Measurements from ENCODE around the gene CLEC4G.

CLEC4G gene

GRCh38 chr19:7705387-7706187 lies 26.3 kb downstream of the CLEC4G start:
- Histone ChIP-seq H3K36me3 (ENCODE audit: control insufficient read depth, insufficient read depth, low read length) (no peaks in the 10 kb centered on the region), H3K27ac (ENCODE audit: low read depth, low read length, severe bottlenecking) (no peak overlapping the region), H3K4me3 (ENCODE audit: extremely low read depth, insufficient read depth, low read length, poor library complexity, severe bottlenecking) (no peak overlapping the region), H3K4me1 (ENCODE audit: control insufficient read depth, insufficient read depth, low read length, poor library complexity, severe bottlenecking) (no peaks in the 10 kb centered on the region), H3K9me3 (ENCODE audit: control insufficient read depth, low read length) (no peaks in the 10 kb centered on the region)
- 82 to 83% methylated on average over 11 to 16 of the region's 24 CpGs for WGBS, 2 experiments (ENCODE audit: insufficient coverage in 2 of 2)

GRCh38 chr19:7704280-7705060 lies 27.4 kb downstream of the CLEC4G start:
- no peaks in the 10 kb centered on the region for H3K4me1 ChIP-seq (ENCODE audit: control insufficient read depth, insufficient read depth, low read length, poor library complexity, severe bottlenecking)
- no peak overlapping the region for H3K27ac ChIP-seq (ENCODE audit: low read depth, low read length, severe bottlenecking)
- no peaks in the 10 kb centered on the region for H3K9me3 ChIP-seq (ENCODE audit: control insufficient read depth, low read length)
- no peaks in the 10 kb centered on the region for H3K36me3 ChIP-seq (ENCODE audit: control insufficient read depth, insufficient read depth, low read length)
- no peak overlapping the region for H3K4me3 ChIP-seq (ENCODE audit: extremely low read depth, insufficient read depth, low read length, poor library complexity, severe bottlenecking)
- 80 to 84% methylated on average over 6 of the region's 6 CpGs for WGBS, 2 experiments (ENCODE audit: insufficient coverage in 2 of 2)

GRCh38 chr19:7703332-7703731 lies 28.6 kb downstream of the CLEC4G start:
- Histone ChIP-seq H3K4me1 (ENCODE audit: control insufficient read depth, insufficient read depth, low read length, poor library complexity, severe bottlenecking) (no peaks in the 10 kb centered on the region), H3K4me3 (ENCODE audit: extremely low read depth, insufficient read depth, low read length, poor library complexity, severe bottlenecking) (no peak overlapping the region), H3K9me3 (ENCODE audit: control insufficient read depth, low read length) (no peaks in the 10 kb centered on the region), H3K27ac (ENCODE audit: low read depth, low read length, severe bottlenecking) (no peak overlapping the region), H3K36me3 (ENCODE audit: control insufficient read depth, insufficient read depth, low read length) (no peaks in the 10 kb centered on the region)
- 66 to 82% methylated on average over 5 to 8 of the region's 8 CpGs for WGBS, 2 experiments (ENCODE audit: insufficient coverage in 2 of 2)

GRCh38 chr19:7701654-7702457 lies 30.1 kb downstream of the CLEC4G start, which contains the start of gene FCER2:
TSS of gene FCER2 (minus strand) at chr19:7702131. CDS start at chr19:7699760, 2,371 bp downstream.
- H3K9me3 ChIP-seq (ENCODE audit: control insufficient read depth, low read length) = no peaks in the 10 kb centered on the region
- H3K36me3 ChIP-seq (ENCODE audit: control insufficient read depth, insufficient read depth, low read length) = no peaks in the 10 kb centered on the region
- H3K27ac ChIP-seq (ENCODE audit: low read depth, low read length, severe bottlenecking) = no peak within 1 kb of the TSS
- WGBS, 2 experiments (ENCODE audit: insufficient coverage in 2 of 2) = 64 to 68% methylated on average over 10 to 12 of the region's 20 CpGs
- H3K4me3 ChIP-seq (ENCODE audit: extremely low read depth, insufficient read depth, low read length, poor library complexity, severe bottlenecking) = no peak within 1 kb of the TSS
- no peaks in the 10 kb centered on the region for H3K4me1 ChIP-seq (ENCODE audit: control insufficient read depth, insufficient read depth, low read length, poor library complexity, severe bottlenecking)

GRCh38 chr19:7701049-7701653 lies 30.8 kb downstream of the CLEC4G start:
- 84 to 85% methylated on average over 11 to 12 of the region's 12 CpGs for WGBS, 2 experiments (ENCODE audit: insufficient coverage in 2 of 2)

GRCh38 chr19:7699417-7700401 lies 32.2 kb downstream of the CLEC4G start:
- 77 to 78% methylated on average over 8 to 10 of the region's 15 CpGs for WGBS, 2 experiments (ENCODE audit: insufficient coverage in 2 of 2)
- H3K27ac ChIP-seq (ENCODE audit: low read depth, low read length, severe bottlenecking) = no peak overlapping the region
- no peaks in the 10 kb centered on the region for H3K4me1 ChIP-seq (ENCODE audit: control insufficient read depth, insufficient read depth, low read length, poor library complexity, severe bottlenecking)
- H3K9me3 ChIP-seq (ENCODE audit: control insufficient read depth, low read length) = no peaks in the 10 kb centered on the region
- no peaks in the 10 kb centered on the region for H3K36me3 ChIP-seq (ENCODE audit: control insufficient read depth, insufficient read depth, low read length)
- H3K4me3 ChIP-seq (ENCODE audit: extremely low read depth, insufficient read depth, low read length, poor library complexity, severe bottlenecking) = no peak overlapping the region

More at GRCh38 chr19:7701049-7701653, 30.8 kb downstream of the CLEC4G start:
- Histone ChIP-seq H3K4me1 (ENCODE audit: control insufficient read depth, insufficient read depth, low read length, poor library complexity, severe bottlenecking) (no peaks in the 10 kb centered on the region), H3K4me3 (ENCODE audit: extremely low read depth, insufficient read depth, low read length, poor library complexity, severe bottlenecking) (no peak overlapping the region), H3K27ac (ENCODE audit: low read depth, low read length, severe bottlenecking) (no peak overlapping the region), H3K36me3 (ENCODE audit: control insufficient read depth, insufficient read depth, low read length) (no peaks in the 10 kb centered on the region), H3K9me3 (ENCODE audit: control insufficient read depth, low read length) (no peaks in the 10 kb centered on the region)

- Histone ChIP-seq H3K9me3 (ENCODE audit: control insufficient read depth, low read length) (no peaks in the 10 kb centered on the region), H3K4me1 (ENCODE audit: control insufficient read depth, insufficient read depth, low read length, poor library complexity, severe bottlenecking) (no peaks in the 10 kb centered on the region), H3K36me3 (ENCODE audit: control insufficient read depth, insufficient read depth, low read length) (no peaks in the 10 kb centered on the region), H3K27ac (ENCODE audit: low read depth, low read length, severe bottlenecking) (no peak overlapping the region), H3K4me3 (ENCODE audit: extremely low read depth, insufficient read depth, low read length, poor library complexity, severe bottlenecking) (no peak overlapping the region)
- 35 to 58% methylated on average over 1 to 2 of the region's 2 CpGs for WGBS, 2 experiments (ENCODE audit: insufficient coverage in 2 of 2)
Measured at GRCh38 chr19:7699003-7699402, 32.9 kb downstream of the CLEC4G start.

- Histone ChIP-seq H3K27ac (ENCODE audit: low read depth, low read length, severe bottlenecking) (no peak overlapping the region), H3K36me3 (ENCODE audit: control insufficient read depth, insufficient read depth, low read length) (no peaks in the 10 kb centered on the region), H3K9me3 (ENCODE audit: control insufficient read depth, low read length) (no peaks in the 10 kb centered on the region), H3K4me1 (ENCODE audit: control insufficient read depth, insufficient read depth, low read length, poor library complexity, severe bottlenecking) (no peaks in the 10 kb centered on the region), H3K4me3 (ENCODE audit: extremely low read depth, insufficient read depth, low read length, poor library complexity, severe bottlenecking) (no peak overlapping the region)
- WGBS, 2 experiments (ENCODE audit: insufficient coverage in 2 of 2) = 44 to 50% methylated on average over 5 to 9 of the region's 11 CpGs
Measured at GRCh38 chr19:7698583-7698982, 33.3 kb downstream of the CLEC4G start.

GRCh38 chr19:7697721-7698287 lies 34.1 kb downstream of the CLEC4G start:
- no peak overlapping the region for H3K27ac ChIP-seq (ENCODE audit: low read depth, low read length, severe bottlenecking)
- H3K4me3 ChIP-seq (ENCODE audit: extremely low read depth, insufficient read depth, low read length, poor library complexity, severe bottlenecking) = no peak overlapping the region
- 50 to 51% methylated on average over 7 of the region's 10 CpGs for WGBS, 2 experiments (ENCODE audit: insufficient coverage in 2 of 2)
- no peaks in the 10 kb centered on the region for H3K36me3 ChIP-seq (ENCODE audit: control insufficient read depth, insufficient read depth, low read length)
- H3K9me3 ChIP-seq (ENCODE audit: control insufficient read depth, low read length) = no peaks in the 10 kb centered on the region
- H3K4me1 ChIP-seq (ENCODE audit: control insufficient read depth, insufficient read depth, low read length, poor library complexity, severe bottlenecking) = no peaks in the 10 kb centered on the region

All from mesodermal cell (in vitro differentiated cells).